Naive thymus-derived CD4-positive, alpha-beta T cell (primary cell): Measurements from ENCODE around the gene FIG4. TPM values are rescaled to one million over a fixed set of nuclear protein-coding genes. Genes with fewer than 3 reads are reported as not detected.

Experiments
- ATAC-seq: fragments of 150-1000 bp; cut with Tn5 transposase; 2 replicates; pipeline ENCODE4 v1.10.0; 2021; ENCODE audit warnings: mild to moderate bottlenecking, moderate library complexity
- CTCF ChIA-PET: fragments of 350-600 bp; sonication (Branson Sonifier 250); formaldehyde crosslinking; loops from one replicate; lab custom pipeline; 2021; ENCODE audit warnings: antibody characterized with exemption; lab: Charles Lee
- POLR2A ChIA-PET: fragments of 350-600 bp; sonication (Branson Sonifier 250); formaldehyde crosslinking; loops from one replicate; lab custom pipeline; 2021; ENCODE audit warnings: antibody characterized with exemption, inconsistent platforms; lab: Charles Lee
- DNase-seq, 9 donors: peaks; one replicate each; pipeline versions ENCODE4 v3.0.0 to v3.0.0-alpha.2; 2020 to 2022; ENCODE audit warnings: mixed read lengths in 1 of 9
- H3K27ac ChIP-seq: one replicate; pipeline ENCODE4 v1.7.0; 2013; ENCODE audit warnings: mild to moderate bottlenecking, low read depth, low read length, moderate library complexity
- H3K27me3 ChIP-seq, 2 donors: one replicate each; pipeline ENCODE4 v1.7.0; 2013; ENCODE audit warnings: low read length in 2 of 2, mild to moderate bottlenecking in 2 of 2, moderate library complexity in 2 of 2; ENCODE audit not compliant: control insufficient read depth in 2 of 2, insufficient read depth in 2 of 2
- H3K36me3 ChIP-seq, 3 experiments: 1 replicate in 2 of 3; 2 replicates in 1 of 3; pipeline ENCODE4 v1.7.0; 2013; ENCODE audit warnings: low read length in 3 of 3, mild to moderate bottlenecking in 3 of 3, moderate library complexity in 1 of 3; ENCODE audit not compliant: insufficient read depth in 3 of 3, control insufficient read depth in 2 of 3
- H3K4me1 ChIP-seq, 2 donors: one replicate each; pipeline ENCODE4 v1.7.0; 2013; ENCODE audit warnings: low read length in 2 of 2, mild to moderate bottlenecking in 2 of 2, moderate library complexity in 1 of 2; ENCODE audit not compliant: control insufficient read depth in 2 of 2, insufficient read depth in 2 of 2
- H3K4me3 ChIP-seq: 2 replicates; pipeline ENCODE4 v1.7.0; 2013; ENCODE audit warnings: mild to moderate bottlenecking, low read length
- H3K9me3 ChIP-seq, 3 experiments: 1 replicate in 2 of 3; 2 replicates in 1 of 3; pipeline ENCODE4 v1.7.0; 2013; ENCODE audit warnings: low read length in 3 of 3; ENCODE audit not compliant: control insufficient read depth in 2 of 3
- H3K27ac Mint-ChIP-seq, 9 donors: one replicate each; pipeline ENCODE4 v1.8.0; 2020 to 2022; ENCODE audit warnings: mixed read lengths in 9 of 9, mild to moderate bottlenecking in 8 of 9, moderate library complexity in 5 of 9, inconsistent platforms in 2 of 9
- H3K27me3 Mint-ChIP-seq, 5 donors: one replicate each; pipeline ENCODE4 v1.8.0; 2021 to 2022; ENCODE audit warnings: mixed read lengths in 5 of 5, mild to moderate bottlenecking in 1 of 5
- H3K36me3 Mint-ChIP-seq, 5 donors: one replicate each; pipeline ENCODE4 v1.8.0; 2020 to 2022; ENCODE audit warnings: mixed read lengths in 5 of 5, mild to moderate bottlenecking in 3 of 5, inconsistent platforms in 1 of 5
- H3K4me1 Mint-ChIP-seq, 7 donors: one replicate each; pipeline ENCODE4 v1.8.0; 2020 to 2022; ENCODE audit warnings: mixed read lengths in 7 of 7, mild to moderate bottlenecking in 3 of 7, inconsistent platforms in 1 of 7
- H3K4me3 Mint-ChIP-seq, 10 donors: one replicate each; pipeline ENCODE4 v1.8.0; 2020 to 2022; ENCODE audit warnings: mild to moderate bottlenecking in 10 of 10, mixed read lengths in 10 of 10, moderate library complexity in 6 of 10, inconsistent platforms in 2 of 10
- H3K9me3 Mint-ChIP-seq, 11 donors: one replicate each; pipeline ENCODE4 v1.8.0; 2020 to 2022; ENCODE audit warnings: mixed read lengths in 11 of 11, mild to moderate bottlenecking in 4 of 11, inconsistent platforms in 1 of 11, moderate library complexity in 1 of 11
- intact Hi-C, 2 donors: fragments of 100-400 bp; cut with micrococcal nuclease; formaldehyde crosslinking; loops; one replicate each; pipeline ENCODE4 v1.15.1; 2023
- polyA plus RNA-seq, 2 donors: library from polyadenylated mRNA; unstranded; fragments of 300-500 nt; fragmentation: Illumina TruSeq; gene quantifications; one replicate each; pipeline ENCODE4 v1.2.3, GENCODE V29; 2021
- total RNA-seq, 6 experiments: library from RNA in 5 of 6; stranded (reverse) in 5 of 6; gene quantifications; 1 replicate in 5 of 6; 2 replicates in 1 of 6; pipeline ENCODE4 v1.2.3 and lab custom pipeline; 2021 to 2026

FIG4 gene
- total and polyA plus RNA-seq, 7 experiments from 2014 or later = 6.8 to 16.5 (median 13.4) TPM

DNA sequence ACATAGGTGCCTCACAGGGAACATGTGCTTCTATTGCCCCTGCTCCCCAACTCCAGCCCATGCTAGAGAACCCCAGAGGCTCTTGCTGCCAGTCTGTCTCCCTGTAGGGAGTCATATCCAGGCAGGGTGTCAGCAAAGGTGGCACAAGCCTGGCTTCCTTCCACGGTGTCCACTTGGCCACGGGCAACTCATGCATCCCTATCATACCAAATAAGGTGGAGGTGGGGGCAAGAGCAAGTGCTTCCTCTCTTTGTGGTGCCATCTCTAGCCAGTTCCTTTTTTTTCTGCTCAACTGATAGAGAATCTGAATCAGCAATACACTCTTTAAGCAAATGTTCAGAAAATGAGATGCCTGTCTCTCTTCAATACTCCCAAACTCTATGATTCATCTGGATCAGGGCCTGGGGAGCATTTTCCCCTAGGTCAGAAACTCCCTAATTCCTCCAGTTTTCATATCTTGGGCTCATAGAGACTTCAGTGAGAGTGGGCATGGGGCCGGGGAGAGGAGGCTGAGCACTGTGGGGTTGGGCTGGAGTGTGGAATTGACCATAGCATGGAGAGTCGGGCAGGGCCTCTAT lies 182.0 kb downstream of the FIG4 start:
- DNase-seq (no peak), ATAC-seq (peak; percentile 54)
- ChIA-PET POLR2A (no interaction called here), CTCF (no interaction called here)
- no peaks in the 10 kb centered on the region for H3K9me3 Mint-ChIP-seq
- no peaks in the 10 kb centered on the region for H3K4me1 ChIP-seq
- no peaks in the 10 kb centered on the region for H3K36me3 Mint-ChIP-seq
- no peaks in the 10 kb centered on the region for H3K36me3 ChIP-seq
- intact Hi-C loops = no loop called here
- no peak overlapping the region for H3K27ac ChIP-seq
- no peak overlapping the region for H3K4me3 Mint-ChIP-seq
- H3K27ac Mint-ChIP-seq = no peak overlapping the region
- no peaks in the 10 kb centered on the region for H3K27me3 ChIP-seq
- no peaks in the 10 kb centered on the region for H3K9me3 ChIP-seq
- H3K4me1 Mint-ChIP-seq = no peaks in the 10 kb centered on the region
- peaks cover 12 to 23% (median 20%) of the 10 kb centered on the region in 5 donors for H3K27me3 Mint-ChIP-seq
- H3K4me3 ChIP-seq = no peak overlapping the region

DNA sequence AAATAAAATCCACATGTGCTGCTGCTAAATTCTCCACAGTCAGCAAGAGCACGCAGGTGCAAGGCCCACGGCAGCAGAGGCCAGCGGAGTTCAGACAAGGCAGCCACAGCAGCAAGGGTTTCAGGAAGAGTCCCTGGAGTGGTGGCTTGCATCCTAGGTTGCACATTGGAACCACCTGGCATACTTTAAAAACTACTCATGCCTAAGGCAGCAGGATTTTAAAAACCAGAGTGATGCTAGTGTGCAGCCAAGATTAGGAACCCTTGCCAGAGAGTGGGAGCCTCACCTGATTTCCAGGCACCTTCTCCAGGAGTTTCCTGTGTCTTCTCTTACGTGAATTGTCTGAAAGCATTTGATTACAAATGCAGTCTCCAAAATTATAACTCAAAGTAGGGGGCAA lies 183.0 kb downstream of the FIG4 start:
- Histone ChIP-seq H3K4me3 (no peak overlapping the region), H3K27ac (no peak overlapping the region), H3K9me3 (no peaks in the 10 kb centered on the region), H3K36me3 (no peaks in the 10 kb centered on the region), H3K27me3 (no peaks in the 10 kb centered on the region), H3K4me1 (no peaks in the 10 kb centered on the region)
- ChIA-PET POLR2A (no interaction called here), CTCF (no interaction called here)
- ATAC-seq = no peak
- H3K4me1 Mint-ChIP-seq = no peaks in the 10 kb centered on the region
- intact Hi-C loops = no loop called here
- H3K27ac Mint-ChIP-seq = no peak overlapping the region
- peaks cover 15 to 23% (median 22%) of the 10 kb centered on the region in 5 donors for H3K27me3 Mint-ChIP-seq
- no peak for DNase-seq
- H3K36me3 Mint-ChIP-seq = no peaks in the 10 kb centered on the region
- H3K9me3 Mint-ChIP-seq = peaks cover 0 to 1% (median 0%) of the 10 kb centered on the region in 11 donors
- no peak overlapping the region for H3K4me3 Mint-ChIP-seq

DNA sequence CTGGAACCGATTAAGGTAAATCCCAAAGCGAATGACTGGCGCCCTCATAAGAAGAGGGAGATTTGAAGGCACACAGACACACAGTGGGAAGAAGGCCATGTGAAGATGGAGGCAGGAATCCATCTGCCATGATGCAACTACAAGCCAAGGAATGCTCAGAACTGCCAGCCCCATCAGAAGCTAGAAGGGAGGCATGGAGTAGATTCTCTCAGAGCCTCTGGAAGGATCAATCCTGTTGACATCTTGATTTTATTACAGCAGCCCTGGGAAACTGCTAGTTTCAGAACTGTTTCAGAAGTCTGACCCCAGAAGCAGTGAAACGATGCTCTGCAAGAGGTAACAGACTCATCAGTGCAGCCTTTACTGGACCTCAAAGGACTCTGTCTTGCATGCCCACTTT lies 183.5 kb downstream of the FIG4 start:
- no peaks in the 10 kb centered on the region for H3K27me3 ChIP-seq
- Mint-ChIP-seq H3K27me3 (peaks cover 17 to 27% (median 18%) of the 10 kb centered on the region in 5 donors), H3K9me3 (peaks cover 0 to 3% (median 0%) of the 10 kb centered on the region in 11 donors), H3K36me3 (no peaks in the 10 kb centered on the region), H3K4me1 (no peaks in the 10 kb centered on the region), H3K4me3 (no peak overlapping the region), H3K27ac (no peak overlapping the region)
- ATAC-seq = no peak
- DNase-seq = no peak
- no peaks in the 10 kb centered on the region for H3K9me3 ChIP-seq
- no peak overlapping the region for H3K27ac ChIP-seq
- ChIA-PET CTCF (no interaction called here), POLR2A (no interaction called here)
- H3K4me3 ChIP-seq = no peak overlapping the region
- H3K36me3 ChIP-seq = no peaks in the 10 kb centered on the region
- intact Hi-C loops = no loop called here
- H3K4me1 ChIP-seq = no peaks in the 10 kb centered on the region

Other genes starting within 250 kb of the FIG4 start
- gene MICAL1, start 235.5 kb upstream of the FIG4 start, total RNA-seq = 100 to 1,000 TPM in 2 of 5 experiments, 10 to 100 TPM in 3; 61.4 to 125 (median 78.7) TPM
- gene MICAL1, start 235.5 kb upstream of the FIG4 start, polyA plus RNA-seq = 10 to 100 TPM; 18.3 to 22.6 TPM
- gene ZBTB24, start 208.1 kb upstream of the FIG4 start, total RNA-seq = 10 to 100 TPM; 10.2 to 26.6 (median 23.4) TPM
- gene ZBTB24, start 208.1 kb upstream of the FIG4 start, polyA plus RNA-seq = 1 to 10 TPM; 6.9 to 9.0 TPM
- 10 to 100 TPM in 3 of 5 experiments, 1 to 10 TPM in 2; 5.8 to 19.5 (median 11.5) TPM for gene AK9, start 94 bp upstream of the FIG4 start, total RNA-seq
- gene AK9, start 94 bp upstream of the FIG4 start, polyA plus RNA-seq = 1 to 10 TPM; 5.8 to 6.8 TPM